HG03039 (cell line): ENCODE measurements around the gene TIPRL.
"Not testable (repeated sequence)": the region's sequence is repeated elsewhere in the genome, so short reads cannot be mapped to it uniquely, and the experiment has no call there.

Source experiments
- ATAC-seq: cut with Tn5 transposase; IDR thresholded peaks from one replicate; pipeline ENCODE4 v1.9.1; 2021; ENCODE audit warnings: mild to moderate bottlenecking, moderate library complexity; ENCODE audit not compliant: unreplicated experiment

Gene TIPRL

DNA sequence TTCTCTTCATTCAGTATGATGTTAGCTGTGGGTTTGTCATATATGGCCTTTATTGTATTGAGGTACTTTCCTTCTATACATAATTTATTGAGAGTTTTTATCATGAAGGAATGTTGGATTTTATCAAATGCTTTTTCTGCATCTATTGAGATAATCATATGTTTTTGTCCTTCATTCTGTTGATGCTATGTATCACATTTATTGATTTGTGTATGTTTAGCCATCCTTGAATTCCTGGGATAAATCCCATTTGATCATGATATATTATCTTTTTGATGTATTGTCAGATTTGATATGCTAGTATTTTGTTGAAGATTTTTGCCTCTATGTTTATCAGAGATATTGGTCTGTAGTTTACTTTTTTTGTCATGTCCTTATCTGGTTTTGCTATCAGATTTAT lies 21.1 kb upstream of the TIPRL start:
- no peak for ATAC-seq

DNA sequence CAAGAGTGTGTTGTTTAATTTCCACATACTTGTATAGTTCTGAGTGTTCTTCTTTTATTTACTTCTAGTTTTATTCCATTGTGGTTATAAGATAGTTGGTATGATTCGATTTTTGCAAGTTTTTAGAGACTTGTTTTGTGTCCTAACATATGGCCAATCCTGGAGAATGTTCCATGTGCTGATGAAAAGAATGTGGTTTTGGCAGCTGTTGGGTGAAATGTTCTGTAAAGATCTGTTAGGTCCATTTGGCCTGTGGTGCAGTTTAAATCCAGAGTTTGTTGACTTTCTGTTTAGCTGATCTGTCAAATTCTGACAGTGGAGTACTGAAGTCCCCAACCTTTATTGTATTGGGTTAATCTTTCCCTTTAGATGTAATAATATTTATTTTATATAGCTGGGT lies 19.5 kb upstream of the TIPRL start:
- ATAC-seq = no peak

GRCh38 chr1:168159979-168160378 lies 18.8 kb upstream of the TIPRL start:
- no peak for ATAC-seq

DNA sequence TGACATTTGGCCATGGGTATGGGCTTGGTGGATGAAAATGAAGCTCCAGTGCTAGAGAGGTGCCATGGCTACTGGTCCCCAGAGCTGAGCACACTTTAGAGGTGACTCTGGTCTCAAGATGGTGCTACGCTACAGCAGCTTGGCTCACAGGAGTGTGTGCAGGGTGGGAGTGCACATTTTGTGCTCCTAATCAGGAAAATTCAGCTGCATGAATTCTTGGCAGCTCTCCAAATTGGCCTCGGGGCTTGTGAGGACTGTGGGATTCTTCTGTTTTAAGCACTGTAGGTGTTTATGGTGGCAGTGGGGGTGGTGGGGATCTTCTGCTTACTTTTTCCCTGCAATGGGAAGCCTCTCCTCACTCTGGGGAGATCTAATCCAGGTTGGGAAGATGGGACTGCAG lies 17.3 kb upstream of the TIPRL start:
- no peak for ATAC-seq

- ATAC-seq = no peak
Measured at GRCh38 chr1:168163670-168164069, 15.1 kb upstream of the TIPRL start.

DNA sequence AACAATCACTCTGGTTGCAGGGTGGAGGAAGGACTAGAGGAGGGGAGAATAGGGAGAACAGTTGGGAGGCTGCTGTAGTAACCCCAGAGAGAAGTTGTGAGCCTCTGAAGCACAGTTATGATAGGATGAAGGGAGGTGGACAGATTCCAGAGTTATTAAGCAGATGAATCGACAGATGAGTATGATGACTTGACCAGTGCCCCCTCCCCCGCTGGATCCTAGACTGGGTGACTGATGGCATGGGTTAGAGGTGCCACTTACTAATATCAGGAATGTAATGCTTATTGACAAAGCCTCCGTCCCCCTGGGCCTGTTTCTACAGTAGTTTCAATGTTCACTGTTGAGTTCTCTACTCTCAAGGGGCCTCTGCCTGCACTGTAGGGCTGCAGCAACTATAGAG lies 14.0 kb upstream of the TIPRL start:
- no peak for ATAC-seq

GRCh38 chr1:168167806-168168205 lies 11.0 kb upstream of the TIPRL start:
- ATAC-seq = no peak

- no peak for ATAC-seq
Measured at GRCh38 chr1:168170564-168171508, 7.9 kb upstream of the TIPRL start.

GRCh38 chr1:168172250-168172915 lies 6.4 kb upstream of the TIPRL start:
- no peak for ATAC-seq

GRCh38 chr1:168178227-168178637 lies 530 bp upstream of the TIPRL start:
- ATAC-seq = no peak

- ATAC-seq = no peak
Measured at GRCh38 chr1:168179438-168180147, 831 bp downstream of the TIPRL start.

DNA sequence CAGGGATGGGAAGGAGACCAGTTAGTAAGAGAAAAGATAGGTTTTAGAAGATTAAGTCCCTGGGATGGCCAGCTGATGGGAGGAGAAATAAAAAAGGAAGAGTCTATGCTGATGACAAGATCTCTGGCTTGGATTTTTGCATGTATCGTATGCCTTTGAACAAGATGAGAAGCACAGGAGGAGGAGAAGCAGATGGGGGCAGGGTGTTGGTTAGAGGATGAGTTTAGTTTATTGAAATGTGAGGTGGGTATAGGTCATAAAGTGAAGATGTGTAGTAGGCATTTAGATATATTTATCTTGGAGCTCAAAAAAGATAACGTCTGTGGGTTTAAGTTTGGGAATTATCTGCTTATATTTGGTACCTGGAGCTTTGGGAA lies 1.4 kb downstream of the TIPRL start:
- ATAC-seq = no peak

GRCh38 chr1:168181063-168181720 lies 2.4 kb downstream of the TIPRL start:
- ATAC-seq = not testable (repeated sequence)

DNA sequence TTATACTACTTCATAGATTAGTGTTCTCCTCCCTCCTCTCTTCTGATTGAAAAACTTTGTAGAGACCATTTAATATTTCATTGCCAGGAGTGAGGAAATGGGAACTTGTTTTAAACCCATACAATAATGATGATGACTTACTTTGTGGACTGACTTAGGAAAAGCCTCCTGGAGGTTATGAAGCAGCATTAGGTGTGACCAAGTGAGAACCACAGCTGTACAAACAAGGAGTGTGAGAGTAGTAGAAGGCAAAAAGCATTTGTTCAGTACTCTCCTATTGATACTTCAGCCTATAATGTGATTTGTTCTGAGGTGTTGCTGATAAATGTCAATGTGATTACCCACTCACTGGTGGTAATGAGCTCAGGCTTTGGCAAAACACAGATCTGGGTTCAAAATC lies 8.4 kb downstream of the TIPRL start:
- no peak for ATAC-seq

DNA sequence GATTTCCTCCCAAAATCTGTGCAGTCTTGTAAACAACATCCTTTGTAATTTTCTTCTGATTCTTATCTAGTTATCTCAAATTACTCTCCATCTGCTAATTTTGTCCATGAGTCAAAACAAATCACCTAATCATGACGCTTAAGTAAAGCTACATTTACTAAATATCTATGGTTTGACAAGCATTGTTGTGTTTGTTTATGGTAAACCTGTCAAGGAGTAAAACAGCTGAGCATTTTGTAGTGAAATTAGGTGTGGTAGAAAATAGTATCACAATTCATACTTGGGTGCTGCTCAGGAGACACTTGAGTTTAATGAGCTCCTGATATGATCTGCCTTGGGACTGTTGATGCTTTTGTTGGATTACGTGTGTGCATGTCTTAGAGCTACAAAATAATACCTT lies 11.6 kb downstream of the TIPRL start:
- ATAC-seq = no peak

GRCh38 chr1:168195199-168196135 lies 16.7 kb downstream of the TIPRL start:
- ATAC-seq = no peak

DNA sequence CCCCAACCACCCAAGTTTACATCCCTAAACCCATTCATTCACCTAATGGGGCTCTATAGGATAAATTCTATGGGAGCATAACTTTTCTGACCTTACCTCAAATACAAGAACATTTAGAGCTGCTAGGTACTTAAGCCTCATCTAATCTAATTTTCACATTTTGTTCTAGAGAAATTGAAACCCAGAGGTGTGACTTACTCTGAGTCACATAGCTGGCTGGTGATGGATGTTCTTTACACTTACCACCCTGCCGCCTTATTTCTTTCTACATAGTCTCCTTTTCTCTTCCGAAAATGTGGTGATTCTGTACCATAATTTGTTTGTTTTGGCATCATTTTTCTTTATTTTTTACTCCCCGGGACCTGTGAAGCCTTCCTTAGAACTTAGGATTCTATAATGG lies 20.3 kb downstream of the TIPRL start:
- ATAC-seq = no peak

- ATAC-seq = no peak
Measured at GRCh38 chr1:168202941-168203654, 24.3 kb downstream of the TIPRL start.

DNA sequence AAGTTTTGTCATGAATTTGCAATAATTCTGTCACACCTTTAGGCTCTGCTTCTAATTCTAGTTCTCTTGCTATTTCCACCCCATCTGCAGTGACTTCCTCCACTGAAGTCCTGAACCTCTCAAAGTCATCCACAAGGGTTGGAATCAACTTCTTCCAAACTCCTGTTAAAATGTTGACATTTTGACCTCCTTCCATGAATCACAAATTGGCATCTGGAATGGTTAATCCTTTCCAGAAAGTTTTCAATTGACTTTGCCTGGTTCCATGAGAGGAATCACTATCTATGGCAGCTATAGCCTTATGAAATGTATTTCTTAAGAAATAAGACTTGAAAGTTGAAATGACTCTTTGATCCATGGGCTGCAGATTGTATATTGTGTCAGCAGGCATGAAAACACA lies 27.3 kb downstream of the TIPRL start:
- no peak for ATAC-seq
